GM21717 (cell line): ENCODE results near the gene SELENOF.
"Not testable (repeated sequence)": the region's sequence is repeated elsewhere in the genome, so short reads cannot be mapped to it uniquely, and the experiment has no call there.

Experiments
- ATAC-seq: cut with Tn5 transposase; IDR thresholded peaks from one replicate; pipeline ENCODE4 v1.9.1; 2021; ENCODE audit warnings: mild to moderate bottlenecking, moderate library complexity; ENCODE audit not compliant: unreplicated experiment

SELENOF gene

GRCh38 chr1:86821956-86822355, 92.0 kb downstream of the SELENOF start:
- no peak for ATAC-seq

- ATAC-seq: not testable (repeated sequence)
These were observed 94.0 kb downstream of the SELENOF start for GRCh38 chr1:86819970-86820369.

- ATAC-seq: not testable (repeated sequence)
These were observed 96.6 kb downstream of the SELENOF start for GRCh38 chr1:86817246-86817826.

- not testable (repeated sequence) for ATAC-seq
These were observed 99.8 kb downstream of the SELENOF start for GRCh38 chr1:86814118-86814517.
